ENCODE results near the gene MAGI1. TPM values are rescaled to one million over a fixed set of nuclear protein-coding genes. Genes with fewer than 3 reads are reported as not detected.

MAGI1 gene
- polyA plus RNA-seq, 1 of the 3 experiments (the other 2 are of a cell fraction): 10.3 TPM

- no peak for TF ChIP-seq CTCF (IDR thresholded peaks at IDR 0.05)
- no peak for TF ChIP-seq REST (IDR thresholded peaks at IDR 0.05; ENCODE audit: low read depth, low read length)
- TF ChIP-seq RAD21 (IDR thresholded peaks at IDR 0.05; ENCODE audit: low read length): no peak
- TF ChIP-seq USF2 (IDR thresholded peaks at IDR 0.05; ENCODE audit: borderline replicate concordance, low read depth, low read length): no peak
- TF ChIP-seq MEF2A (IDR thresholded peaks at IDR 0.05; ENCODE audit: borderline replicate concordance, low read depth): no peak
- no peak for TF ChIP-seq SMC3 (IDR thresholded peaks at IDR 0.05; ENCODE audit: low read depth, low read length)
- no peak for TF ChIP-seq CHD2 (IDR thresholded peaks at IDR 0.05; ENCODE audit: low read length, partially characterized antibody)
- no peak for TF ChIP-seq FOSL2 (IDR thresholded peaks at IDR 0.05; ENCODE audit: borderline replicate concordance, low read depth)
- TF ChIP-seq EP300 (IDR thresholded peaks at IDR 0.05; ENCODE audit: borderline replicate concordance in 1 of 2, low read depth in 1 of 2, low read length in 1 of 2): no peak
- no peak for TF ChIP-seq ELF1 (IDR thresholded peaks at IDR 0.05)
- ChIA-PET CTCF (no interaction called here), POLR2A (no interaction called here)
- Histone ChIP-seq H4K20me1 (ENCODE audit: insufficient read depth) (no peaks in the 10 kb centered on the region), H3K36me3 (replicated peaks in 1 of 2; ENCODE audit: control insufficient read depth in 1 of 2, insufficient read depth in 2 of 2, low read length in 1 of 2) (peaks cover 27 to 29% of the 10 kb centered on the region in 2 experiments), H3K9me2 (no peaks in the 10 kb centered on the region), H3K4me1 (ENCODE audit: control insufficient read depth in 1 of 2, insufficient read depth in 2 of 2, low read depth in 1 of 2, low read length in 1 of 2) (no peaks in the 10 kb centered on the region), H3F3A (replicated peaks; ENCODE audit: insufficient read depth) (no peaks in the 10 kb centered on the region), H3K27me3 (ENCODE audit: insufficient read depth) (no peaks in the 10 kb centered on the region), H3K9me3 (no peaks in the 10 kb centered on the region), H3K9ac (no peak overlapping the region), H3K27ac (ENCODE audit: low read depth in 2 of 2, low read length in 1 of 2) (no peak overlapping the region), H3K4me2 (no peak overlapping the region), H3K4me3 (ENCODE audit: low read depth in 2 of 2, low read length in 1 of 2) (no peak overlapping the region), H3K79me2 (ENCODE audit: insufficient read depth) (no peaks in the 10 kb centered on the region), H2AFZ (ENCODE audit: low read depth) (no peak overlapping the region)
- WGBS (ENCODE audit: low lambda C conversion rate): 94% methylated on average over 2 of the region's 2 CpGs
- no peak for DNase-seq
These were observed 661.1 kb downstream of the MAGI1 start for GRCh38 chr3:65377637-65378036.

GRCh38 chr3:65376426-65376825, 662.3 kb downstream of the MAGI1 start:
- Histone ChIP-seq H3K9me3 (no peaks in the 10 kb centered on the region), H3K4me2 (no peak overlapping the region)
- TF ChIP-seq USF1 (IDR thresholded peaks at IDR 0.05; ENCODE audit: borderline replicate concordance, low read depth) (no peak), RFX5 (IDR thresholded peaks at IDR 0.05; ENCODE audit: low read length) (no peak), SMC3 (IDR thresholded peaks at IDR 0.05; ENCODE audit: low read depth, low read length) (no peak), ZBTB33 (IDR thresholded peaks at IDR 0.05; ENCODE audit: borderline replicate concordance, low read depth) (no peak), RXRA (IDR thresholded peaks at IDR 0.05; ENCODE audit: borderline replicate concordance, low read depth) (no peak), TEAD4 (IDR thresholded peaks at IDR 0.05; ENCODE audit: borderline replicate concordance, insufficient read depth) (no peak), TAF1 (IDR thresholded peaks at IDR 0.05; ENCODE audit: borderline replicate concordance, low read depth, low read length) (no peak), GABPA (IDR thresholded peaks at IDR 0.05; ENCODE audit: low read depth) (no peak), MEF2A (IDR thresholded peaks at IDR 0.05; ENCODE audit: borderline replicate concordance, low read depth) (no peak), POLR2AphosphoS5 (IDR thresholded peaks at IDR 0.05; ENCODE audit: low read depth, low read length) (no peak)

More at GRCh38 chr3:65376426-65376825, 662.3 kb downstream of the MAGI1 start:
- no peak overlapping the region for H3K27ac ChIP-seq (ENCODE audit: low read depth in 2 of 2, low read length in 1 of 2)
- no peak overlapping the region for H3K9ac ChIP-seq
- WGBS (ENCODE audit: low lambda C conversion rate): 89% methylated on average over 2 of the region's 2 CpGs
- POLR2A ChIA-PET: no interaction called here
- no peak overlapping the region for H3K4me3 ChIP-seq (ENCODE audit: low read depth in 2 of 2, low read length in 1 of 2)
- CTCF ChIA-PET: interaction anchor here (1.4 kb wide), 1 partner anchor 11 kb away, joined by 3 read pairs; no protein-coding TSS in a partner anchor
- H2AFZ ChIP-seq (ENCODE audit: low read depth): no peak overlapping the region
- no peaks in the 10 kb centered on the region for H3K4me1 ChIP-seq (ENCODE audit: control insufficient read depth in 1 of 2, insufficient read depth in 2 of 2, low read depth in 1 of 2, low read length in 1 of 2)
- H4K20me1 ChIP-seq (ENCODE audit: insufficient read depth): no peaks in the 10 kb centered on the region
- no peaks in the 10 kb centered on the region for H3F3A ChIP-seq (replicated peaks; ENCODE audit: insufficient read depth)
- no peaks in the 10 kb centered on the region for H3K9me2 ChIP-seq
- peaks cover 17 to 20% of the 10 kb centered on the region in 2 experiments for H3K36me3 ChIP-seq (replicated peaks in 1 of 2; ENCODE audit: control insufficient read depth in 1 of 2, insufficient read depth in 2 of 2, low read length in 1 of 2)
- H3K27me3 ChIP-seq (ENCODE audit: insufficient read depth): no peaks in the 10 kb centered on the region
- no peaks in the 10 kb centered on the region for H3K79me2 ChIP-seq (ENCODE audit: insufficient read depth)
- no peak for DNase-seq

Measured in SK-N-SH (cell line).